Thoracic aorta (tissue), 2 donors: ENCODE measurements around the gene DIP2B. TPM values are rescaled to one million over a fixed set of nuclear protein-coding genes. Genes with fewer than 3 reads are reported as not detected.

ENCODE experiments used
- ATAC-seq: fragments of 150-250 bp; one replicate; pipeline ENCODE4 v1.8.0; 2017; ENCODE audit warnings: low read depth; ENCODE audit not compliant: insufficient number of reproducible peaks, low FRiP score
- DNase-seq: peaks from one replicate; pipeline ENCODE4 v3.0.0-alpha.2; 2020; ENCODE audit warnings: low spot score
- H3K27ac ChIP-seq, 2 donors: fragments of 200-600 bp; sonication (generic); 1 replicate in 1 of 2; 2 replicates in 1 of 2; pipeline ENCODE4 v1.5.1; 2016; ENCODE audit warnings: mild to moderate bottlenecking in 2 of 2, moderate library complexity in 2 of 2
- H3K27me3 ChIP-seq: fragments of 200-600 bp; sonication (generic); replicated peaks from 2 replicates; pipeline ENCODE4 v1.6.0; 2016; ENCODE audit warnings: mild to moderate bottlenecking; ENCODE audit not compliant: insufficient read depth
- H3K36me3 ChIP-seq: fragments of 200-600 bp; sonication (generic); one replicate; pipeline ENCODE4 v1.5.1; 2016
- H3K4me1 ChIP-seq, 2 donors: fragments of 200-600 bp; sonication (generic); 1 replicate in 1 of 2; 2 replicates in 1 of 2; pipeline versions ENCODE4 v1.5.1 to v1.6.0; 2016; ENCODE audit warnings: low read depth in 2 of 2, mild to moderate bottlenecking in 1 of 2; ENCODE audit not compliant: control insufficient read depth in 1 of 2
- H3K4me3 ChIP-seq: fragments of 200-600 bp; sonication (generic); 2 replicates; pipeline ENCODE4 v1.5.1; 2016; ENCODE audit warnings: mild to moderate bottlenecking
- H3K9me3 ChIP-seq: fragments of 200-600 bp; sonication (generic); 2 replicates; pipeline ENCODE4 v1.5.1; 2016
- CTCF ChIP-seq: fragments of 200-600 bp; sonication (generic); IDR thresholded peaks from one replicate; pipeline ENCODE4 v1.5.1; 2019; ENCODE audit warnings: antibody characterized with exemption
- total RNA-seq, 2 donors: library from RNA; depleted of rRNA; stranded (reverse); fragments of >200 nt; gene quantifications; one replicate each; pipeline versions ENCODE4 v1.1.0 to v1.2.3, GENCODE V29; 2016

Gene DIP2B
- total RNA-seq, 2 donors from 2014 or later, result 22.3 to 22.9 TPM

- no peaks in the 10 kb centered on the region for H3K36me3 ChIP-seq
- no peak overlapping the region for H3K4me3 ChIP-seq
- H3K4me1 ChIP-seq, result peaks cover 4 to 16% of the 10 kb centered on the region in 2 donors
- H3K9me3 ChIP-seq, result no peaks in the 10 kb centered on the region
- DNase-seq (no peak), ATAC-seq (no peak)
- H3K27ac ChIP-seq, result no peak overlapping the region
- TF ChIP-seq CTCF, result no peak
- no peaks in the 10 kb centered on the region for H3K27me3 ChIP-seq
Measured at GRCh38 chr12:50545786-50546185, 41.0 kb downstream of the DIP2B start.

DNA sequence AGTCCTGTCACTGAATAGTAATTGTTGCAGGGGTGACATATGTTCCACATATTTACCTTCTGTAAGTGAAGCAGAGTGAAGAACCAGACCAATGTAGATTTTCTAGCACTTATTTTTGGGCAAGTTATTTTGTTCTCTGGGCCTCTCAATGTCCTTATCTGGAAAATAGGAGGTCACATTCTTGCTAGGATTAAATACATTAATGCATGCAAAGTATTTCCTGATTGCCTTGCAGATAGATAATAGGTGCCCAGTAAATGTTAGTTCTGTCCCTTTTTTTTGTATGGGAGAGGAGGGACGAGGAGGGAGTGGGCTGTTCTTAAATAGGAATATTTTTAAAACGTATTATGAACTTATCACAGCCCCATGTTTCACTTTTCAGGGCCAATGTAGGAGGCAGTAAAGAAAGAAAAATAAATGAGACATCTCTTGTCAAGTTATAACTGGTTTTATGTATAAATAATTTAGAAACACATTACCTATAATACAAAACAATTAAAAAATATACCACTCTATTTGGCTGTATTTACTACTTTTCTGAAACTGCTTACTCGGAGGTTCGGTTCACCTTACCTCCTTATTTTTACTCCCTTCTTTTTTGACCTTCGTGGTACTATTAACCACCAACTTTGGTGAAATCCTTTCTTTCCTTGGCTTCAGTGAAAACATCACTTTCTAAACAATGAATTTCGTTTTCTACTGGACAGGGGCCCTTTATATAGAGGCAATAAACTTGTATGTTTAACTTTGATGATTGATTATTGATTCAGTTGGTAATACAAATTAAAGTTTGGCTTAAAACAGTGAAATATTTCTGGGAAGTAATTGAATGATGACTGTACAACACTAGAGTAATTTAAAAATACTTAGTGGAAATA lies 41.9 kb downstream of the DIP2B start:
- Histone ChIP-seq H3K27me3 (no peaks in the 10 kb centered on the region), H3K36me3 (no peaks in the 10 kb centered on the region), H3K4me1 (peaks cover 4 to 16% of the 10 kb centered on the region in 2 donors), H3K9me3 (no peaks in the 10 kb centered on the region), H3K4me3 (no peak overlapping the region), H3K27ac (no peak overlapping the region)
- no peak for ATAC-seq
- no peak for DNase-seq
- TF ChIP-seq CTCF, result no peak

DNA sequence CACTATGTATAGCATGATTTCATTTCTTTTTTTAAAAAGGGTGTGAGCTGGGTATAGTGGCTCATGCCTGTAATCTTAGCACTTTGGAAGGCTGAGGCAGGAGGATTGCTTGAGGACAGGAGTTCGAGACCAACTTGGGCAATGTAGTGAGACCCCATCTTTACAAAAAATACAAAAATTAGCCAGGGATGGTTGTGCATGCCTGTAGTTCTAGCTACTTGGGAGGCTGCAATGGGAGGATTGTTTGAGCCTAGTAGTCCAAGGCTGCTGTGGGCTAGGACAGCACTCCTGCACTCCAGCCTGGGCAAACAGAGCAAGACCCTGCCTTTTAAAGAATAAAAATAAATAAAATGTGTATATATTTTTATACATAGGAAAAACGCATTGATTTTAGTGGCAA lies 43.0 kb downstream of the DIP2B start:
- no peak for ATAC-seq

GRCh38 chr12:50549885-50550284 lies 45.1 kb downstream of the DIP2B start:
- H3K27me3 ChIP-seq, result no peaks in the 10 kb centered on the region
- TF ChIP-seq CTCF, result no peak
- no peak overlapping the region for H3K27ac ChIP-seq
- ATAC-seq (no peak), DNase-seq (no peak)
- H3K4me1 ChIP-seq, result peaks cover 4 to 16% of the 10 kb centered on the region in 2 donors
- no peak overlapping the region for H3K4me3 ChIP-seq
- H3K36me3 ChIP-seq, result no peaks in the 10 kb centered on the region
- H3K9me3 ChIP-seq, result no peaks in the 10 kb centered on the region

More for the DNA sequence above, 43.0 kb downstream of the DIP2B start:
- Histone ChIP-seq H3K27me3 (no peaks in the 10 kb centered on the region), H3K9me3 (no peaks in the 10 kb centered on the region), H3K27ac (no peak overlapping the region), H3K4me1 (peaks cover 4 to 16% of the 10 kb centered on the region in 2 donors), H3K36me3 (no peaks in the 10 kb centered on the region), H3K4me3 (no peak overlapping the region)
- no peak for TF ChIP-seq CTCF
- no peak for DNase-seq

DNA sequence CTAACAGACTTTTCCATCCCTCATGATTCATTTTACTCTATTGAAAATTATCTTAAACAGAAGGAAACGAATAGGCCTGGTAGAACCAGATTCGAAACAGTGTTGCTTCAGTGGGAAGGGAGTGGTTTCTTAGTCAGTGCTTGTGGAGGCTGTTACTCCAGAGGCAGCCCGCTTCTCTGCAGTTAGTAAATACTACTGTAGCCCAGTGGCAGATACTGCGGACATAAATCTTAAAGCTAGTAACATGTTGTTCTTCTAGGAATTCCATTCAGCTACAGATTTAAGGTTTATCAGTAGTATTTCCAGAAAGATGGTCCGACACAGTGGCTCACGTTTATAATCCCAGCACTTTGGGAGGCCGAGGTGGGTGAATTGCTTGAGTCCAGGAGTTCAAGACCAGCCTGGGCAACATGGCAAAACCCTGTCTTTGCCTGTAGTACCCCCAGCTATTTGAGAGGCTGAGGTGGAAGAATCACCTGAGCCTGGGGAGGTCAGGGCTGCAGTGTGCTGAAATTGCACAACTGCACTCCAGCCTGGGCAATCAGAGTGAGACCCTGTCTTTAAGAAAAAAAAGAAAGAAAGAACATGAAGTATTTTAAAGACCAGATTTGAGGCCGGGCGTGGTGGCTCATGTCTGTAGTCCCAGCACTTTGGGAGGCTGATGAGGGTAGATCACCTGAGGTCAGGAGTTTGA lies 45.9 kb downstream of the DIP2B start:
- no peaks in the 10 kb centered on the region for H3K9me3 ChIP-seq
- no peaks in the 10 kb centered on the region for H3K27me3 ChIP-seq
- no peaks in the 10 kb centered on the region for H3K36me3 ChIP-seq
- no peak for TF ChIP-seq CTCF
- peaks cover 4 to 12% of the 10 kb centered on the region in 2 donors for H3K4me1 ChIP-seq
- no peak overlapping the region for H3K4me3 ChIP-seq
- no peak for DNase-seq
- H3K27ac ChIP-seq, result no peak overlapping the region
- no peak for ATAC-seq
